DMS153 treated with DMSO at 0.1 percent for 48 hours (cell line): ENCODE data around the gene PPT1.
"Not testable (repeated sequence)": the region's sequence is repeated elsewhere in the genome, so short reads cannot be mapped to it uniquely, and the experiment has no call there.

Source experiments
- DNase-seq: peaks from one replicate; lab custom pipeline; 2025; ENCODE audit not compliant: unreplicated experiment; lab: John Stamatoyannopoulos, UW

Gene PPT1

GRCh38 chr1:40057310-40058030 is 39.6 kb downstream of the PPT1 start:
- DNase-seq = no peak

- DNase-seq = no peak
These were observed 40.3 kb downstream of the PPT1 start for GRCh38 chr1:40056519-40057309.

- DNase-seq = no peak
These were observed 43.7 kb downstream of the PPT1 start for GRCh38 chr1:40053138-40053887.

- no peak for DNase-seq
These were observed 46.2 kb downstream of the PPT1 start for GRCh38 chr1:40050863-40051262.

GRCh38 chr1:40049725-40050124 is 47.3 kb downstream of the PPT1 start:
- DNase-seq = no peak

- DNase-seq = no peak
These were observed 49.3 kb downstream of the PPT1 start for GRCh38 chr1:40047769-40048168.

GRCh38 chr1:40047276-40047675 is 49.8 kb downstream of the PPT1 start:
- no peak for DNase-seq

GRCh38 chr1:40045766-40046165 is 51.3 kb downstream of the PPT1 start:
- no peak for DNase-seq

- DNase-seq = no peak
These were observed 51.9 kb downstream of the PPT1 start for GRCh38 chr1:40045182-40045581.

- DNase-seq = no peak
These were observed 52.9 kb downstream of the PPT1 start for GRCh38 chr1:40044110-40044509.

- no peak for DNase-seq
These were observed 54.7 kb downstream of the PPT1 start for GRCh38 chr1:40042341-40042740.

- DNase-seq = no peak
These were observed 55.6 kb downstream of the PPT1 start for GRCh38 chr1:40041466-40041838.

GRCh38 chr1:40040511-40041465 is 56.3 kb downstream of the PPT1 start, which contains the start of gene CAP1:
Gene CAP1, plus strand, starts transcription at chr1:40040729. Its CDS starts 18,618 bp downstream, at chr1:40059347.
- DNase-seq = peak; percentile 100

- DNase-seq = peak; percentile 92
These were observed 57.1 kb downstream of the PPT1 start for GRCh38 chr1:40039757-40040510.

- peak; percentile 55 for DNase-seq
These were observed 57.8 kb downstream of the PPT1 start for GRCh38 chr1:40039245-40039756.

- no peak for DNase-seq
These were observed 58.4 kb downstream of the PPT1 start for GRCh38 chr1:40038697-40039096.

GRCh38 chr1:40037254-40037653 is 59.8 kb downstream of the PPT1 start:
- DNase-seq = not testable (repeated sequence)

- no peak for DNase-seq
These were observed 60.5 kb downstream of the PPT1 start for GRCh38 chr1:40036574-40036973.

- DNase-seq = no peak
These were observed 62.2 kb downstream of the PPT1 start for GRCh38 chr1:40034869-40035268.
